BLaER1 treated with 17β-estradiol and CSF1 and Interleukin-3, amounts not matched to agents 10 nM and 100 nM (cell line): Measurements from ENCODE around the gene CCDC91.
A peak's percentile ranks its signal among the peaks of the same experiment; 100 is the strongest.

ENCODE experiments used
- H3K27ac ChIP-seq, 11 experiments: shearing (Covaris generic); formaldehyde crosslinking; 2 replicates each; pipeline ENCODE4 v1.8.1; 2022
- H3K27me3 ChIP-seq, 11 experiments: shearing (Covaris generic); formaldehyde crosslinking; 2 replicates each; pipeline ENCODE4 v1.8.1; 2022
- H3K36me3 ChIP-seq, 11 experiments: shearing (Covaris generic); formaldehyde crosslinking; 2 replicates each; pipeline ENCODE4 v1.8.1; 2022
- H3K4me1 ChIP-seq, 10 experiments: shearing (Covaris generic); formaldehyde crosslinking; 2 replicates each; pipeline ENCODE4 v1.8.1; 2022
- H3K4me2 ChIP-seq, 11 experiments: shearing (Covaris generic); formaldehyde crosslinking; 2 replicates each; pipeline ENCODE4 v1.8.1; 2022
- H3K4me3 ChIP-seq, 10 experiments: shearing (Covaris generic); formaldehyde crosslinking; 2 replicates each; pipeline ENCODE4 v1.8.1; 2022
- H3K9ac ChIP-seq, 11 experiments: shearing (Covaris generic); formaldehyde crosslinking; 2 replicates each; pipeline ENCODE4 v1.8.1; 2022
- H3K9me3 ChIP-seq, 11 experiments: shearing (Covaris generic); formaldehyde crosslinking; replicated peaks in 1 of 11; 2 replicates each; pipeline ENCODE4 v1.8.1; 2022
- H4K20me1 ChIP-seq, 11 experiments: shearing (Covaris generic); formaldehyde crosslinking; 2 replicates each; pipeline ENCODE4 v1.8.1; 2022
- Cebpa-rat ChIP-seq, 11 experiments: shearing (Covaris generic); IDR thresholded peaks; 2 replicates each; pipeline ENCODE4 v1.8.1; 2022

The CCDC91 gene

DNA sequence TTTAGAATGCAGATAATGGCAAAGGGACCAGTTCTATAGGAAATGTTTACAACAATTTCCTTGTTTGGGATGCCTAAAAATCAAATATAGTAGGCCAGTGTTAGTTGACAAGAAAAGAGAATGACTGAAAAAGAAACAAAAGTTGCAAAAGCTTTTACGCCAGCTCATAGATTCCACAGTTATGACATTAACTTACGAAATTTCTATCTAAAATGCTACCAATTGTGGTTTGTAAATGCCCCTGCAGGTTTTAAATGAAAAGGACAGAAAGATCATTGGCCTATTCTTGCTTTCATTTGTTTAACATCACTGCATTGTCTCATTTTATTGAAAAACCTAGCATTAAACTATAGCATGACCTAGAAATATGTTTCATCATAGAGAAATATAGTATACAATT is 345.8 kb downstream of the CCDC91 start:
- Histone ChIP-seq H4K20me1 (no peaks in the 10 kb centered on the region), H3K9me3 (peaks cover 0 to 4% (median 0%) of the 10 kb centered on the region in 11 experiments; a peak in 1 of 22 replicates), H3K27me3 (no peaks in the 10 kb centered on the region), H3K9ac (no peak overlapping the region), H3K4me1 (no peaks in the 10 kb centered on the region), H3K4me3 (no peak overlapping the region), H3K36me3 (no peaks in the 10 kb centered on the region), H3K4me2 (no peak overlapping the region), H3K27ac (no peak overlapping the region)
- no peak for TF ChIP-seq Cebpa-rat (IDR thresholded peaks at IDR 0.05)

DNA sequence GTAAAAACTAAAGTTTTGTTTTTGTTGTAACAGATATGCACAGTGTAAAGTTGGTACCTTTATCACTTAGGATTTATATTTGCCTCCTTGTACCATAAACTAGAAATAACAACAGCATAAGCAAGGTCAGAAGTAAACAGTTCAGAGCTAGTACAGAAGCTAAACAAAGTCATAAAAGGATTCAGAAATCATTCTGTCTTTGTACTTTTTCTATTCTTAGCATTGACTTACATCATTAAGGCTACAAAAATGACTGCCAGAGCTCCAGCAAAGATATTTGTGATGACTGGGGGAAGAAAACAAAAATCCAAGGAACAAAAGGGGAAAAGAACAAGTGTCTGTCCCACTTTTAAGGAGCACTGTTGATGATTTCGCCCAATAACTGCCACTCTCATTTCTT is 347.2 kb downstream of the CCDC91 start:
- no peak overlapping the region for H3K4me3 ChIP-seq
- H3K9ac ChIP-seq: no peak overlapping the region
- no peaks in the 10 kb centered on the region for H3K4me1 ChIP-seq
- no peak for TF ChIP-seq Cebpa-rat (IDR thresholded peaks at IDR 0.05)
- no peak overlapping the region for H3K4me2 ChIP-seq
- peaks cover 0 to 4% (median 0%) of the 10 kb centered on the region in 11 experiments; a peak in 1 of 22 replicates for H3K9me3 ChIP-seq
- no peaks in the 10 kb centered on the region for H3K27me3 ChIP-seq
- no peaks in the 10 kb centered on the region for H4K20me1 ChIP-seq
- H3K36me3 ChIP-seq: no peaks in the 10 kb centered on the region
- no peak overlapping the region for H3K27ac ChIP-seq

DNA sequence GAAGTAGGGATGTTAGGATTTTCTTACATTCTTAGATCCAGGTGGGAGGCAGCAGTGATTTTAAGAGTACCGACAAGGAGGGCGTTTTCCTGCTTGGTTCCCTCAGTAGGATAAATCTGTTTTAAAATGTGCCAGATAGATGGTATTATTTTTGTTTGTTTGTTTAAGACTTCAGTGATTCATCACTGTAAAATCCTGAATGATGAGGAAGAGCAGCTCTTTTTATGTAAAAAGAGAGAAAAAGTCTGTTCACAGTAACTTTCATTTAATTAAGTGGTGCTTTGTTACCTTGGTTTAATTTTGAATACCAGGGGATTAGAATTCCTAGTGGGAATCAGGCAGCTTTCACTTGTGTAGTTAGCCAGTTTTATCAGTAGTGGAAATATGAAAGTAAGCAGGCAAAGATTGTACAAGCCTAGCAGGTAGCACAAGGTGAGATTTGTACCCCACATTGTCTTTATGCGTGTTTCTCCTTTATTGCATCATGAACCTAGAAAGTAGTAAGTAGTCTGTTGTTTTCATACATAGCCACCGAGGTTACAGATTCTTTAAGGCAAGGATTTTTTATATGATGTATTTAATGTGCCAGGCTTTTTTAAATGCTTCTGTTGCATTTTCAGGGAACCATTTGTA is 349.6 kb downstream of the CCDC91 start:
- H3K36me3 ChIP-seq: no peaks in the 10 kb centered on the region
- H3K27ac ChIP-seq: no peak overlapping the region
- no peak overlapping the region for H3K4me2 ChIP-seq
- H3K9ac ChIP-seq: no peak overlapping the region
- peaks cover 0 to 8% (median 0%) of the 10 kb centered on the region in 10 experiments; a peak in 2 of 20 replicates for H3K4me1 ChIP-seq
- H3K4me3 ChIP-seq: no peak overlapping the region
- TF ChIP-seq Cebpa-rat (IDR thresholded peaks at IDR 0.05): no peak
- peaks cover 0 to 4% (median 0%) of the 10 kb centered on the region in 11 experiments; a peak in 1 of 22 replicates for H3K9me3 ChIP-seq
- H3K27me3 ChIP-seq: no peaks in the 10 kb centered on the region
- no peaks in the 10 kb centered on the region for H4K20me1 ChIP-seq

DNA sequence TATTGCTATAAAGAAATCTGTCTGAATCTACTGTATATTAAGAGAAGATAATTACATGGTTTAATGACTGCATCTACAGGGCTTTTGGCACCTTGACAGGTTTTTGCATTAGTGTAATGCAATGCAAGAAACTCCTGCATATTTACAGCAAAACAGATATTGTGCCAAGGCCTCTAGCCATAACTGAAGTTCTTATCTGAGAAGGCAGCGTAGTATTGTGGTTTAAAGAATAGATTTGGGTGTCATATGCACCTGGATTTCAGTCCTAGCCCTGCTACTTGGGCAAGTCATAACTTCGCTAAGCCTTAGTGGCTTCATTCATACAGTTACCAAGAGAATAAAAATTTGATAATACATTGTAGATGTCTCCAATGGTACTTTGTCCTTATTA is 350.1 kb downstream of the CCDC91 start:
- Histone ChIP-seq H3K4me1 (peaks cover 0 to 8% (median 0%) of the 10 kb centered on the region in 10 experiments; a peak in 2 of 20 replicates), H4K20me1 (no peaks in the 10 kb centered on the region), H3K36me3 (no peaks in the 10 kb centered on the region), H3K4me2 (no peak overlapping the region), H3K27me3 (no peaks in the 10 kb centered on the region), H3K9me3 (peaks cover 0 to 4% (median 0%) of the 10 kb centered on the region in 11 experiments; a peak in 1 of 22 replicates), H3K4me3 (no peak overlapping the region), H3K27ac (no peak overlapping the region), H3K9ac (no peak overlapping the region)
- no peak for TF ChIP-seq Cebpa-rat (IDR thresholded peaks at IDR 0.05)

DNA sequence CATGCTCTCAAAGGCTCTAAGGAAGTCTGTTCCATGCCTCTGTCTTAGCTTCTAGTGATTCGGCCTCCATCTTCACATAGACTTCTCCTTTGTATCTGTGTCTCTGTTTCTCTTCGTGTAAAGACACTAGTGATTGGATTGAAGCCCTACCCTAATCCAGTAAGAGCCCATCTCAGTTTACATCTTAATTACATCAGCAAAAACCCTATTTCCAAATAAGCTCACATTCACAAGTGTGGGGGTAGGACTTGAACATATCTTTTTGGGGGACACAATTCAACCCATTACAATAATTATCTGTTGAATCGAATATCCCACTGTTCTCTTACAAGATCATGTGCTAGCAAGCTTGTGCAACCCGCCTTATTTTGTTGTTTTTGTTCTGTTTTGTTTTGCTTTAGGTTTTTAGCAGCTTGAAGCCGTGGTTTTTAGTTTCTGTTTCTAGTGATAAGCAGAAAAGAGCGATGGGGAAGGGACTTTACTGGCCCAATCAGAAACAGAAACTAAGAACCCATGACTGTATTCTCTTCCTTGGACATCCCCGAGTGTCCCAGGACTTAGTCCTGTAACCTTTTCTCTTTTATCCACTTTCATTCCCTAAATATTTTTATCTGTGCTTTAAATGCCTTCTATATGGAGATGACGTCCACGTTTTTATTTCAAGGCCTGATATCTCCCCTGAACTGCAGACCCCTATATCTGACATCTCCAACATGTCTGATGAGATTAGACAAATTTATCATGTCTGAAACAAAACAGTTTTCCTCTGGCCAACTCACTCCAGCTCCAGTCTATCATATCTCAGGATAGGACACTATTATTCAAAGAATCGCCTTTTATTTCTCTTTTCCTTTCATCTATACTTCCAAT is 353.0 kb downstream of the CCDC91 start:
- Histone ChIP-seq H3K36me3 (no peaks in the 10 kb centered on the region), H3K9me3 (peaks cover 0 to 4% (median 0%) of the 10 kb centered on the region in 11 experiments; a peak in 1 of 22 replicates), H3K4me1 (peaks cover 0 to 8% (median 0%) of the 10 kb centered on the region in 10 experiments; a peak in 2 of 20 replicates), H4K20me1 (no peaks in the 10 kb centered on the region), H3K4me2 (peak overlapping the region in 2 of 11 experiments; percentile 17 to 21; a peak in 1 of 22 replicates), H3K27me3 (no peaks in the 10 kb centered on the region), H3K4me3 (no peak overlapping the region), H3K9ac (no peak overlapping the region), H3K27ac (peak overlapping the region in 5 of 11 experiments; percentile 10 to 55 (median 13); a peak in 6 of 22 replicates)
- no peak for TF ChIP-seq Cebpa-rat (IDR thresholded peaks at IDR 0.05)

DNA sequence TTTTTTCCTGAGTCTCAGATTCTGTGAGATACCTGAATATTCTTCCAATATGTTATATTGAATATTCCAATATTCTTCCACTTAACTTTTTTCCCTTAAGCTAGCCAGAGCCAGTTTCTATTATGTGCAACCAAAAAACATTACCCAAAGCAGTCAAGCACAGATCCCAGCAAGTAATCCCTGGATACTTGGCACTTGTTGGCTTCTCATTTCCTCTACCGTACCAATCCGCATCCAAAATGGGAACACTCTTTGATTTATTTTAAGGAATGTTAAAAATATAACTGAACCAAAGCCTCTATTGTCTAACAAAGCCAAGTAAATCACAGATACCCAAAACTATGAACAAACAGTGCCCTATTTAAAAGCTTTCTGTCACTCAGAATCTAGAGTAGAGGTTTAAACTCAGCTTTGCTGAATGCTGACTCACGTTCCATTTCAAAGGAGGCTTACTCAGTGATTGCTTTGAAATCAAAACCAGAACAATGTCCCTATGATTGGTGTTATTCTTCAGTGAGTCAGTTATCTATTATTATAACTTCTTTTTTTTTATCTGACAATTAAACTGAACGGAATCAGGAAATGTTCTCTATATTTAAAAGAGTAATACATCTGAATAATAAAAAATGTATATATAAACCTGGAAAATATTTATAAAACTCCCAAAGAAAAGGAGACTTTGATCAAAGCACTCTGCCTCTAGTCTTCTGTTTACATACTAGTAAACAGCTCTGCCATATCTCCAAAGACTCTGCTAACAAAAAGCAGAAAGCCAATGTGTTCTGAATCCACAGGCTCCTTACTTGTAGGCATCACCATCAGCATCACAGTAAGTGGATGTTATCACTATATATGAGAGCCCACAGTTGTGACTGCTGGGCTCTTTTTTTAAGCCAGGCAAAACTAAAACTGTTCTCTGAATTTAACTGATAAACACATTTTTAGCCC is 360.8 kb downstream of the CCDC91 start:
- no peak overlapping the region for H3K9ac ChIP-seq
- peak overlapping the region in 2 of 11 experiments; percentile 28 to 42; a peak in 4 of 22 replicates for H3K27ac ChIP-seq
- no peak overlapping the region for H3K4me3 ChIP-seq
- no peaks in the 10 kb centered on the region for H3K36me3 ChIP-seq
- H3K27me3 ChIP-seq: no peaks in the 10 kb centered on the region
- peaks cover 0 to 13% (median 5%) of the 10 kb centered on the region in 10 experiments; a peak in 9 of 20 replicates for H3K4me1 ChIP-seq
- no peaks in the 10 kb centered on the region for H3K9me3 ChIP-seq
- no peak for TF ChIP-seq Cebpa-rat (IDR thresholded peaks at IDR 0.05)
- H4K20me1 ChIP-seq: no peaks in the 10 kb centered on the region
- peak overlapping the region in 4 of 11 experiments; percentile 10 to 38 (median 24); a peak in 4 of 22 replicates for H3K4me2 ChIP-seq

DNA sequence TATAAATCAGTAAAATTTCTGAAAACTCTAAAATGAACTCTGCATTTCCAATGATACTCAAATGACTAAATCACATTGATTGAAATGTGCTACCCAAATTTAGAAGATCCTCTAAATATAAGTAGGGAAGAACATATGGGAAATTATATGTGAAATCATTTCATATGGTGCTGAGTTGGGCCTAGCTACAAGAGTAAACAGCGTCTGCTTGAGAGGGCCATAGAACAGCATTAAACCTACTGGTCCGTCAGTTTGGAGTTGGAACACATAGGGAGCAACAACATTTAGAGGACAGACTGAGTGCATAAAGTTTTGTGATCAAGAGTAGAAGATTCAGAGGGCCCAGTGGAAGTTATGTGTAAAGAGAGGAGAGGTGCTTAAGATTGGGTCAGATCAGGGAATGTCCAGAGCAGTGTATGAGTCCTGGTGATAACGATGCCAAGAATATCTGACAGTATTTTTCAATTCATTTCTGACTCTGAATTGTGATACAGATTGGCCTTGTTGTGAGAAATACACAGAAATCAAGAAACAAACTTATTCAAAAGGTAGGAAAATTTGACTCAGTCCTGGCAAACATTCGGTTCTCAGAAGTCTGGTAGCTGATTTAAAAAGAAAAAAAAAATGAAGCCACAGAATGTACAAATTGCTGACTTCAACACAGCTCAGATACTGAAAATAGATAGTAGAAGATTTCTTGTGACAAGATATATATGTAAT is 362.2 kb downstream of the CCDC91 start:
- no peak overlapping the region for H3K27ac ChIP-seq
- no peak for TF ChIP-seq Cebpa-rat (IDR thresholded peaks at IDR 0.05)
- H3K4me1 ChIP-seq: peaks cover 0 to 13% (median 5%) of the 10 kb centered on the region in 10 experiments; a peak in 9 of 20 replicates
- no peaks in the 10 kb centered on the region for H4K20me1 ChIP-seq
- H3K9ac ChIP-seq: no peak overlapping the region
- no peaks in the 10 kb centered on the region for H3K36me3 ChIP-seq
- H3K4me2 ChIP-seq: no peak overlapping the region
- no peak overlapping the region for H3K4me3 ChIP-seq
- H3K9me3 ChIP-seq: no peaks in the 10 kb centered on the region
- no peaks in the 10 kb centered on the region for H3K27me3 ChIP-seq

DNA sequence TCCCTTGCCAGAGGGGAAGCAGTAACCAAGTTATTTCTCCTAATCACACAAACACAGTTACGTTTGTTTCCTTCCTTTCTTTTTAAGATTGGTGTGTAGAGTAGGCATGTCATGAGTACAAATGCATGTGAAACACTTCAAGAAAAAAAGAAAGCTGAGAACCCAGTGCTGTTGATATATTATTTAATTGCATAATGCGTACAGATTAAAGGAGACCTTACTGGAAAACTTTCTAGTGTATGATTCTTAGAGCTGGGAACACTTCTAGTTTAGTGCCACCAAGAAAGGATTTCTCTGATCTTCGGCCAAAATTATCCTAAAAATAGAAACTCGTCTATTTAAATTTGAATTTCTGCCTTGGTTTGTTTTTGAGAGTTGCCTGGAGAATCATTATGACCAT is 365.5 kb downstream of the CCDC91 start:
- Histone ChIP-seq H3K4me1 (peaks cover 0 to 9% (median 2%) of the 10 kb centered on the region in 10 experiments; a peak in 9 of 20 replicates), H3K27ac (no peak overlapping the region), H3K9ac (no peak overlapping the region), H3K4me3 (no peak overlapping the region), H3K4me2 (no peak overlapping the region), H4K20me1 (no peaks in the 10 kb centered on the region), H3K9me3 (no peaks in the 10 kb centered on the region), H3K27me3 (no peaks in the 10 kb centered on the region), H3K36me3 (no peaks in the 10 kb centered on the region)
- no peak for TF ChIP-seq Cebpa-rat (IDR thresholded peaks at IDR 0.05)
